HFF-Myc (cell line): ENCODE data around the gene PPDPF.

Source experiments
- DNase-seq: peaks from one replicate; pipeline ENCODE4 v3.0.0-alpha.2; 2011; ENCODE audit warnings: low read depth; ENCODE audit errors: extremely low read depth
- H3K4me3 ChIP-seq: replicated peaks from 2 replicates; pipeline ENCODE4 v1.5.1; 2011; ENCODE audit warnings: low read depth, mild to moderate bottlenecking, control low read depth, low read length
- TF ChIP-seq, protein P1 (sequence below): IDR thresholded peaks from 2 replicates; pipeline ENCODE4 v1.5.1; 2012; ENCODE audit warnings: mild to moderate bottlenecking, low read depth, low read length, control low read depth; ENCODE audit errors: missing control alignments

The PPDPF gene

GRCh38 chr20:63496596-63497120 is 23.9 kb upstream of the PPDPF start:
- DNase-seq: no peak
- no peak overlapping the region for H3K4me3 ChIP-seq

GRCh38 chr20:63497138-63497945 is 23.2 kb upstream of the PPDPF start:
- DNase-seq: no peak
- TF ChIP-seq, protein P1, sequence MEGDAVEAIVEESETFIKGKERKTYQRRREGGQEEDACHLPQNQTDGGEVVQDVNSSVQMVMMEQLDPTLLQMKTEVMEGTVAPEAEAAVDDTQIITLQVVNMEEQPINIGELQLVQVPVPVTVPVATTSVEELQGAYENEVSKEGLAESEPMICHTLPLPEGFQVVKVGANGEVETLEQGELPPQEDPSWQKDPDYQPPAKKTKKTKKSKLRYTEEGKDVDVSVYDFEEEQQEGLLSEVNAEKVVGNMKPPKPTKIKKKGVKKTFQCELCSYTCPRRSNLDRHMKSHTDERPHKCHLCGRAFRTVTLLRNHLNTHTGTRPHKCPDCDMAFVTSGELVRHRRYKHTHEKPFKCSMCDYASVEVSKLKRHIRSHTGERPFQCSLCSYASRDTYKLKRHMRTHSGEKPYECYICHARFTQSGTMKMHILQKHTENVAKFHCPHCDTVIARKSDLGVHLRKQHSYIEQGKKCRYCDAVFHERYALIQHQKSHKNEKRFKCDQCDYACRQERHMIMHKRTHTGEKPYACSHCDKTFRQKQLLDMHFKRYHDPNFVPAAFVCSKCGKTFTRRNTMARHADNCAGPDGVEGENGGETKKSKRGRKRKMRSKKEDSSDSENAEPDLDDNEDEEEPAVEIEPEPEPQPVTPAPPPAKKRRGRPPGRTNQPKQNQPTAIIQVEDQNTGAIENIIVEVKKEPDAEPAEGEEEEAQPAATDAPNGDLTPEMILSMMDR: no peak
- no peak overlapping the region for H3K4me3 ChIP-seq

More at GRCh38 chr20:63496596-63497120, 23.9 kb upstream of the PPDPF start:
- TF ChIP-seq, protein P1: no peak

- no peak overlapping the region for H3K4me3 ChIP-seq
- TF ChIP-seq, protein P1: no peak
- no peak for DNase-seq
Measured at GRCh38 chr20:63497946-63498935, 22.3 kb upstream of the PPDPF start.

DNA sequence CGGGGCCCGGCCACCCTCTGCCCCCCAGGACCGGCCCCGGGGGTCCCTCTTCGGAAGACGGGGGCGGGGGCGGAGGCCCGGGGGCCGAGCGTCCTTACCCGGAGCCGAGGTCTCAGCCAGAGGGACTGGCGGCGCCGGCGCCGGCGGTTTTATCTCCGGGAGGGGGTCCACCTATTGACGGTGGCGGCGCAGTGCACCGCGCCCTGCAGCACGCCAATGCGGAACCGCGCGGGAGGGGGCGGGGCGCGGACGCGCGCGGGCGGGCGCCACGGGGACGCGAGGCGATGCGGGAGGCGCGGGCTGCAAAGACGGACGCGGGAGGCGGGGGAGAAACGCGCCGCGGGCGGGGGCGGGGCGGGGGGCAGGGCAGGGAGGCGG is 21.6 kb upstream of the PPDPF start, which contains the start of gene EEF1A2:
TSS of gene EEF1A2 (minus strand) at position 124 of the 378 bp plus-strand sequence. CDS start 1,320 bp downstream, outside the sequence.
- H3K4me3 ChIP-seq: no peak within 1 kb of the TSS
- no peak for DNase-seq
- TF ChIP-seq, protein P1: no peak

DNA sequence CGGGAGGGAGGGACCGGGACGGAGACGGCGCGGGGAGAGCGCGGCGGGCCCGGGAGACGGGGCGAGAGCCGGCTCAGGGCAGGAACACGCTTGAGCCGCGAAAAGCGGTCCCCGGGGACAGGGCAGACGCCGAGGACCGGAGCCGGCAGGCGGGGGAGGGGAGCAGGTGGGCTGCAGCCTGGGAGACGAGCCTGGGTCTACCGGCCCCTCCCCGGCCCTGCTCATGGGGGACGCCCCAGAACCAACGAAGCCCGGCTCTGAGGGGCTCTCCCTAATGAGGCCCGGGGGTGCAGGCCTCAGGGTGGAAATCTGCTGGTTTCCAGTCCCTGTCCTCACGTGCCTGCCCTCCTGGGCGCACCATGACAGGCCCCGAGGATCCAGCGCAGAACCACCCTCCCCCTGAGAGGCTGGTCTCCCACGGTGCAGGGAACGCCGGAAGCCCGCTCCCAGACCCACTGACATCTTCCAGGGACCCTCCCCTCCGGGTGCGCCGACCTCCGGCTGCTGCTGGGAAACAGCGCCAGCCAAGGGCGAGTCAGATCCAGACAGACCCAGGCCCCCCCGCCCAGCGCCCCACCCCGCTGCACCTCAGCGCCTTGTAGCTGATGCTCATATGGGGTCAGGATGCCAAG is 21.1 kb upstream of the PPDPF start:
- DNase-seq: no peak
- TF ChIP-seq, protein P1: no peak
- H3K4me3 ChIP-seq: no peak overlapping the region

- H3K4me3 ChIP-seq: no peak overlapping the region
- no peak for DNase-seq
- TF ChIP-seq, protein P1: no peak
Measured at GRCh38 chr20:63500151-63500901, 20.2 kb upstream of the PPDPF start.
